Measurements from ENCODE around the gene HCN2. TPM values are rescaled to one million over a fixed set of nuclear protein-coding genes. Genes with fewer than 3 reads are reported as not detected.

HCN2 gene
- polyA plus RNA-seq, 1 of the 3 experiments (the other 2 are of a cell fraction) = 5.6 TPM

- no peak for TF ChIP-seq FOSL2 (IDR thresholded peaks at IDR 0.05; ENCODE audit: borderline replicate concordance, low read depth)
- TF ChIP-seq, protein P1, sequence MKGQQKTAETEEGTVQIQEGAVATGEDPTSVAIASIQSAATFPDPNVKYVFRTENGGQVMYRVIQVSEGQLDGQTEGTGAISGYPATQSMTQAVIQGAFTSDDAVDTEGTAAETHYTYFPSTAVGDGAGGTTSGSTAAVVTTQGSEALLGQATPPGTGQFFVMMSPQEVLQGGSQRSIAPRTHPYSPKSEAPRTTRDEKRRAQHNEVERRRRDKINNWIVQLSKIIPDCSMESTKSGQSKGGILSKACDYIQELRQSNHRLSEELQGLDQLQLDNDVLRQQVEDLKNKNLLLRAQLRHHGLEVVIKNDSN (IDR thresholded peaks at IDR 0.05; ENCODE audit: borderline replicate concordance, low read depth) = no peak
- no peak for TF ChIP-seq GATA2 (CRISPR knock-in tag; IDR thresholded peaks at IDR 0.05)
- TF ChIP-seq ELF1 (IDR thresholded peaks at IDR 0.05) = no peak
These were observed 74.0 kb downstream of the HCN2 start (continued) for GRCh38 chr19:663682-664117.

DNA sequence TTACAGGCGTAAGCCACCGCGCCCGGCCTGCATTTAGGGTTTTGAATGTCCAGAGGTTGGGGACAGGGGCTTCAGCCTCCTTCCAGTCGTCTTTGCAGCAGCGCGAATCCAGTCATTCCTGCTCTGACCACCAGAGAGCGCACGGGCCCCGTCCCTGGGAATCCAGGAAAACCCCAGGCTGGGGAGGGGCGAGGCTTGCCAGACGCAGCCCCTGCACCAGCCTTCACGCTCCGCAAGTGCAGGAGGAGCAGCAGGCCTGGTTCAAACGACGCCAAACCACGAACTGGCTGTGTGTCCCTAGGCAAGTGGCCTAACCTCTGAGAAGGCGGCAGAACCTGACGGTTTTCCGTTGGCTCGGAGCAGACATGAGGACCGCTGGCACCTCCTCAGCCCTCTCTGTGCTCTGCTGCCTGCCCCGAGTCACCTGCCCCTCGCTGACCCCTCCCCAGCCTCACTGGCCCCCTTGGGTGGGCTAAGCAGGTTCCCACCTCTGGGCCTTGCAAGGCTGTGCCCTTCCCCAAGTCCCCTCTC is 75.3 kb downstream of the HCN2 start:
- peak overlapping the region in 1 of 2 experiments; percentile 50; a peak in 1 of 4 replicates for H3K4me3 ChIP-seq (ENCODE audit: low read depth in 2 of 2, low read length in 1 of 2)
- no peaks in the 10 kb centered on the region for H3K36me3 ChIP-seq (replicated peaks in 1 of 2; ENCODE audit: control insufficient read depth in 1 of 2, insufficient read depth in 2 of 2, low read length in 1 of 2)
- H3K4me1 ChIP-seq (ENCODE audit: control insufficient read depth in 1 of 2, insufficient read depth in 2 of 2, low read depth in 1 of 2, low read length in 1 of 2) = peaks cover 7 to 29% of the 10 kb centered on the region in 2 experiments; a peak in 2 of 4 replicates
- no peaks in the 10 kb centered on the region for H3K27me3 ChIP-seq (ENCODE audit: insufficient read depth)
- H3K9me2 ChIP-seq = no peaks in the 10 kb centered on the region
- DNase-seq = peak; percentile 97
- 4% methylated on average over 13 of the region's 24 CpGs for WGBS (ENCODE audit: low lambda C conversion rate)
- ChIA-PET POLR2A (no interaction called here), CTCF (interaction anchor here (1.4 kb wide), 1 partner anchor 69 kb away, joined by 7 read pairs; no protein-coding TSS in a partner anchor)
- peaks cover 8% of the 10 kb centered on the region for H3F3A ChIP-seq (replicated peaks; ENCODE audit: insufficient read depth)
- H2AFZ ChIP-seq (ENCODE audit: low read depth) = peak overlapping the region; percentile 63; the same call in 1 of the 2 replicates
- peaks cover 25% of the 10 kb centered on the region for H4K20me1 ChIP-seq (ENCODE audit: insufficient read depth)
- peak overlapping the region; percentile 81; the same call in 1 of the 2 replicates for H3K4me2 ChIP-seq
- no peak overlapping the region for H3K9ac ChIP-seq
- H3K79me2 ChIP-seq (ENCODE audit: insufficient read depth) = peaks cover 33% of the 10 kb centered on the region
- no peaks in the 10 kb centered on the region for H3K9me3 ChIP-seq
- peak overlapping the region in 1 of 2 experiments; percentile 44; a peak in 1 of 4 replicates for H3K27ac ChIP-seq (ENCODE audit: low read depth in 2 of 2, low read length in 1 of 2)
- TF ChIP-seq NFIC (IDR thresholded peaks at IDR 0.05; ENCODE audit: borderline replicate concordance) = no peak
- TF ChIP-seq POLR2AphosphoS5 (IDR thresholded peaks at IDR 0.05; ENCODE audit: low read depth, low read length) = no peak
- no peak for TF ChIP-seq IRF3 (IDR thresholded peaks at IDR 0.05; ENCODE audit: low read depth, low read length)
- no peak for TF ChIP-seq EZH2phosphoT487 (IDR thresholded peaks at IDR 0.05; ENCODE audit: borderline replicate concordance, low read depth)
- TF ChIP-seq GABPA (IDR thresholded peaks at IDR 0.05; ENCODE audit: low read depth) = no peak
- TF ChIP-seq GATA2 (CRISPR knock-in tag; IDR thresholded peaks at IDR 0.05) = no peak
- TF ChIP-seq EP300 (IDR thresholded peaks at IDR 0.05; ENCODE audit: borderline replicate concordance in 1 of 2, low read depth in 1 of 2, low read length in 1 of 2) = no peak
- peak; percentile 88 for TF ChIP-seq MAX (IDR thresholded peaks at IDR 0.05; ENCODE audit: low read depth)
- no peak for TF ChIP-seq FOSL2 (IDR thresholded peaks at IDR 0.05; ENCODE audit: borderline replicate concordance, low read depth)
- TF ChIP-seq, protein P1 (IDR thresholded peaks at IDR 0.05; ENCODE audit: borderline replicate concordance, low read depth) = no peak
- peak; percentile 54 for TF ChIP-seq CHD2 (IDR thresholded peaks at IDR 0.05; ENCODE audit: low read length, partially characterized antibody)
- peak; percentile 42; the same call in 1 of the 2 replicates for TF ChIP-seq MXI1 (IDR thresholded peaks at IDR 0.05; ENCODE audit: low read depth, low read length)
- TF ChIP-seq YY1 (IDR thresholded peaks at IDR 0.05; ENCODE audit: low read depth) = no peak
- no peak for TF ChIP-seq RXRA (IDR thresholded peaks at IDR 0.05; ENCODE audit: borderline replicate concordance, low read depth)
- TF ChIP-seq, protein P2, sequence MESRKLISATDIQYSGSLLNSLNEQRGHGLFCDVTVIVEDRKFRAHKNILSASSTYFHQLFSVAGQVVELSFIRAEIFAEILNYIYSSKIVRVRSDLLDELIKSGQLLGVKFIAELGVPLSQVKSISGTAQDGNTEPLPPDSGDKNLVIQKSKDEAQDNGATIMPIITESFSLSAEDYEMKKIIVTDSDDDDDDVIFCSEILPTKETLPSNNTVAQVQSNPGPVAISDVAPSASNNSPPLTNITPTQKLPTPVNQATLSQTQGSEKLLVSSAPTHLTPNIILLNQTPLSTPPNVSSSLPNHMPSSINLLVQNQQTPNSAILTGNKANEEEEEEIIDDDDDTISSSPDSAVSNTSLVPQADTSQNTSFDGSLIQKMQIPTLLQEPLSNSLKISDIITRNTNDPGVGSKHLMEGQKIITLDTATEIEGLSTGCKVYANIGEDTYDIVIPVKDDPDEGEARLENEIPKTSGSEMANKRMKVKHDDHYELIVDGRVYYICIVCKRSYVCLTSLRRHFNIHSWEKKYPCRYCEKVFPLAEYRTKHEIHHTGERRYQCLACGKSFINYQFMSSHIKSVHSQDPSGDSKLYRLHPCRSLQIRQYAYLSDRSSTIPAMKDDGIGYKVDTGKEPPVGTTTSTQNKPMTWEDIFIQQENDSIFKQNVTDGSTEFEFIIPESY (IDR thresholded peaks at IDR 0.05; ENCODE audit: borderline replicate concordance, low read depth) = no peak
- TF ChIP-seq, protein P3, sequence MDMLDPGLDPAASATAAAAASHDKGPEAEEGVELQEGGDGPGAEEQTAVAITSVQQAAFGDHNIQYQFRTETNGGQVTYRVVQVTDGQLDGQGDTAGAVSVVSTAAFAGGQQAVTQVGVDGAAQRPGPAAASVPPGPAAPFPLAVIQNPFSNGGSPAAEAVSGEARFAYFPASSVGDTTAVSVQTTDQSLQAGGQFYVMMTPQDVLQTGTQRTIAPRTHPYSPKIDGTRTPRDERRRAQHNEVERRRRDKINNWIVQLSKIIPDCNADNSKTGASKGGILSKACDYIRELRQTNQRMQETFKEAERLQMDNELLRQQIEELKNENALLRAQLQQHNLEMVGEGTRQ (IDR thresholded peaks at IDR 0.05; ENCODE audit: borderline replicate concordance, low read depth, low read length) = no peak
- peak; percentile 48; the same call in 1 of the 2 replicates for TF ChIP-seq RCOR1 (IDR thresholded peaks at IDR 0.05; ENCODE audit: low read length)
- no peak for TF ChIP-seq TAF1 (IDR thresholded peaks at IDR 0.05; ENCODE audit: borderline replicate concordance, low read depth, low read length)
- no peak for TF ChIP-seq NRF1 (IDR thresholded peaks at IDR 0.05; ENCODE audit: low read depth, low read length)
- no peak for TF ChIP-seq MEF2A (IDR thresholded peaks at IDR 0.05; ENCODE audit: borderline replicate concordance, low read depth)
- TF ChIP-seq, protein P4, sequence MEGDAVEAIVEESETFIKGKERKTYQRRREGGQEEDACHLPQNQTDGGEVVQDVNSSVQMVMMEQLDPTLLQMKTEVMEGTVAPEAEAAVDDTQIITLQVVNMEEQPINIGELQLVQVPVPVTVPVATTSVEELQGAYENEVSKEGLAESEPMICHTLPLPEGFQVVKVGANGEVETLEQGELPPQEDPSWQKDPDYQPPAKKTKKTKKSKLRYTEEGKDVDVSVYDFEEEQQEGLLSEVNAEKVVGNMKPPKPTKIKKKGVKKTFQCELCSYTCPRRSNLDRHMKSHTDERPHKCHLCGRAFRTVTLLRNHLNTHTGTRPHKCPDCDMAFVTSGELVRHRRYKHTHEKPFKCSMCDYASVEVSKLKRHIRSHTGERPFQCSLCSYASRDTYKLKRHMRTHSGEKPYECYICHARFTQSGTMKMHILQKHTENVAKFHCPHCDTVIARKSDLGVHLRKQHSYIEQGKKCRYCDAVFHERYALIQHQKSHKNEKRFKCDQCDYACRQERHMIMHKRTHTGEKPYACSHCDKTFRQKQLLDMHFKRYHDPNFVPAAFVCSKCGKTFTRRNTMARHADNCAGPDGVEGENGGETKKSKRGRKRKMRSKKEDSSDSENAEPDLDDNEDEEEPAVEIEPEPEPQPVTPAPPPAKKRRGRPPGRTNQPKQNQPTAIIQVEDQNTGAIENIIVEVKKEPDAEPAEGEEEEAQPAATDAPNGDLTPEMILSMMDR (IDR thresholded peaks at IDR 0.05) = peak; percentile 88
- no peak for TF ChIP-seq TCF12 (IDR thresholded peaks at IDR 0.05)
